MM.1S (cell line): ENCODE data around the gene HERC2.
A peak's percentile ranks its signal among the peaks of the same experiment; 100 is the strongest.

ENCODE experiments used
- EZH2 ChIP-seq: fragments of 300-600 bp; sonication (generic); optimal IDR thresholded peaks from 2 replicates; pipeline ENCODE3; 2017; ENCODE audit warnings: low read depth, mild to moderate bottlenecking, antibody characterized with exemption, low read length, mixed read lengths
- TF ChIP-seq, protein P1 (sequence below): fragments of 300-600 bp; sonication (generic); IDR thresholded peaks from 2 replicates; pipeline ENCODE4 v1.5.1; 2016; ENCODE audit warnings: antibody characterized with exemption, low read length, mixed read lengths

DNA sequence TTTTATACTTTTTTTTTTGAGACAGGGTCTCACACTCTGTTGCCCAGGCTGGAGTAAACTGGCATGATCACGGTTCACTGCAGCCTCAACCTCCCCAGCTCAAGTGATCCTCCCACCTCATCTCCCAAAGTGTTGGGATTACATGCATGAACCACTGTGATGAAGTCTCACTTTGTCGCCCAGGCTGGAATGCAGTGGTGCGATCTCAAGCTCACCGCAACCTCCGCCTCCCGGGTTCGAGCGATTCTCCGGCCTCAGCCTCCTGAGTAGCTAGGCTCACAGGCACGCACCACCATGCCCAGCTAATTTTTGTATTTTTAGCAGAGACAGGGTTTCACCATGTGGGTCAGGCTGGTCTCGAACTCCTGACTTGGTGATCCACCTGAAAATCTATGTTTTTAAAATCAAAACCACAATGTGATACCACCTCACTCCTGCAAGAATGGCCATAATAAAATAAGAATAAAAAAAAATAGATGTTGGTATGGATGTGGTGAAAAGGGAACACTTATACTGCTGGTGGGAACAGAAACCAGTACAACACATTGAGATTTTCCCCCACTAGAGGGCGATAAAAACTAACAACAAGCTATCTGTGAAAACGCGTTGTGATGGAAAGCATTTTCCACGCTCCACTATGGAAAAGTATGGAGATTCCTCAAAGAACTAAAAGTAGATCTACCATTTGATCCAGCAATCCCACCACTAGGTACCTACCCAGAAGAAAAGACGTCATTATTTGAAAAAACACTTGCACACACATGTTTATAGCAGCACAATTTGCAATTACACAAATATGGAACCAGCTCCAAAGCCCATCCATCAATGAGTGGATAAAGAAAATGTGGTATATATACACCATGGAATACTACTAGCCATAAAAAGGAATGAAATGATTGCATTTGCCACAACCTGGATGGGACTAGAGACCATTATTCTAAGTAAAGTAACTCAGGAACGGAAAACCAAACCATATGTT, 196.0 kb downstream of the HERC2 start:
- TF ChIP-seq, protein P1, sequence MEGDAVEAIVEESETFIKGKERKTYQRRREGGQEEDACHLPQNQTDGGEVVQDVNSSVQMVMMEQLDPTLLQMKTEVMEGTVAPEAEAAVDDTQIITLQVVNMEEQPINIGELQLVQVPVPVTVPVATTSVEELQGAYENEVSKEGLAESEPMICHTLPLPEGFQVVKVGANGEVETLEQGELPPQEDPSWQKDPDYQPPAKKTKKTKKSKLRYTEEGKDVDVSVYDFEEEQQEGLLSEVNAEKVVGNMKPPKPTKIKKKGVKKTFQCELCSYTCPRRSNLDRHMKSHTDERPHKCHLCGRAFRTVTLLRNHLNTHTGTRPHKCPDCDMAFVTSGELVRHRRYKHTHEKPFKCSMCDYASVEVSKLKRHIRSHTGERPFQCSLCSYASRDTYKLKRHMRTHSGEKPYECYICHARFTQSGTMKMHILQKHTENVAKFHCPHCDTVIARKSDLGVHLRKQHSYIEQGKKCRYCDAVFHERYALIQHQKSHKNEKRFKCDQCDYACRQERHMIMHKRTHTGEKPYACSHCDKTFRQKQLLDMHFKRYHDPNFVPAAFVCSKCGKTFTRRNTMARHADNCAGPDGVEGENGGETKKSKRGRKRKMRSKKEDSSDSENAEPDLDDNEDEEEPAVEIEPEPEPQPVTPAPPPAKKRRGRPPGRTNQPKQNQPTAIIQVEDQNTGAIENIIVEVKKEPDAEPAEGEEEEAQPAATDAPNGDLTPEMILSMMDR: peak; percentile 61
- no peak for TF ChIP-seq EZH2
